SU-DHL-6 (cell line): ENCODE results near the gene PIP4K2B.
A peak's percentile ranks its signal among the peaks of the same experiment; 100 is the strongest.

Experiments used
- H2AFZ ChIP-seq: fragments of 200-600 bp; sonication (generic); 2 replicates; pipeline ENCODE4 v1.6.1; 2014; ENCODE audit warnings: low read depth, mild to moderate bottlenecking, moderate library complexity, mixed read lengths, antibody characterized with exemption, low read length; ENCODE audit not compliant: severe bottlenecking
- H3F3A ChIP-seq: fragments of 200-600 bp; shearing (Covaris generic); 2 replicates; pipeline ENCODE4 v1.6.0; 2016; ENCODE audit warnings: antibody characterized with exemption, mild to moderate bottlenecking; ENCODE audit not compliant: insufficient read depth
- H3K27ac ChIP-seq: fragments of 200-600 bp; sonication (generic); 2 replicates; pipeline ENCODE4 v1.5.1; 2016; ENCODE audit warnings: low read depth, mild to moderate bottlenecking, low read length, moderate library complexity, mixed read lengths
- H3K27me3 ChIP-seq: fragments of 200-600 bp; sonication (generic), shearing (Covaris generic); 2 replicates; pipeline ENCODE4 v1.6.0; 2014; ENCODE audit warnings: mild to moderate bottlenecking, low read length
- H3K36me3 ChIP-seq: fragments of 200-600 bp; sonication (generic); 2 replicates; pipeline ENCODE4 v1.6.1; 2014; ENCODE audit warnings: mild to moderate bottlenecking, low read length, mixed read lengths
- H3K4me2 ChIP-seq: fragments of 300-600, 200-600 bp; shearing (Covaris generic), sonication (generic); 2 replicates; pipeline ENCODE4 v1.6.0; 2014; ENCODE audit warnings: low read length, low read depth, mild to moderate bottlenecking; ENCODE audit not compliant: poor library complexity, severe bottlenecking
- H3K4me3 ChIP-seq: fragments of 200-600 bp; sonication (generic); 2 replicates; pipeline ENCODE4 v1.5.1; 2014; ENCODE audit warnings: antibody characterized with exemption, low read length, mild to moderate bottlenecking, mixed read lengths; ENCODE audit not compliant: insufficient read depth, poor library complexity, severe bottlenecking
- H3K79me2 ChIP-seq: fragments of 200-600 bp; sonication (generic); 2 replicates; pipeline ENCODE4 v1.6.1; 2014; ENCODE audit warnings: mild to moderate bottlenecking, low read length, moderate library complexity; ENCODE audit not compliant: insufficient read depth
- H3K9ac ChIP-seq: fragments of 200-600 bp; sonication (generic); 2 replicates; pipeline ENCODE4 v1.7.0; 2014; ENCODE audit warnings: mild to moderate bottlenecking, low read length
- H3K9me2 ChIP-seq: fragments of 200-600 bp; sonication (generic); replicated peaks from 2 replicates; pipeline ENCODE4 v1.6.1; 2014; ENCODE audit warnings: low read length; ENCODE audit not compliant: insufficient read depth
- H3K9me3 ChIP-seq: fragments of 200-600 bp; sonication (generic); 2 replicates; pipeline ENCODE4 v1.6.1; 2014; ENCODE audit warnings: low read length, mixed read lengths; ENCODE audit not compliant: insufficient read depth
- H4K20me1 ChIP-seq: fragments of 200-600 bp; sonication (generic); 2 replicates; pipeline ENCODE4 v1.6.1; 2014; ENCODE audit warnings: low read depth, mild to moderate bottlenecking, antibody characterized with exemption, low read length, moderate library complexity, mixed read lengths
- EZH2phosphoT487 ChIP-seq: fragments of 200-600 bp; sonication (generic), shearing (Covaris generic); conservative IDR thresholded peaks from 2 replicates; pipeline ENCODE4 v1.6.1; 2018; ENCODE audit warnings: mild to moderate bottlenecking, antibody characterized with exemption, low read length, moderate library complexity, mixed read lengths
- TF ChIP-seq, protein P1 (sequence below): fragments of 200-600 bp; sonication (generic); IDR thresholded peaks from one replicate; pipeline ENCODE4 v1.5.1; 2017; ENCODE audit warnings: antibody characterized with exemption, mild to moderate bottlenecking, low read length, moderate library complexity; ENCODE audit not compliant: insufficient read depth, poor library complexity, severe bottlenecking

Gene PIP4K2B

GRCh38 chr17:38746849-38747462 lies 52.4 kb downstream of the PIP4K2B start:
- Histone ChIP-seq H3K4me2 (peak overlapping the region; percentile 58), H3K9ac (peak overlapping the region; percentile 45), H3K9me3 (no peaks in the 10 kb centered on the region), H3K27me3 (no peaks in the 10 kb centered on the region), H3K27ac (no peak overlapping the region), H2AFZ (peak overlapping the region; percentile 15), H3K36me3 (no peaks in the 10 kb centered on the region), H3K9me2 (no peaks in the 10 kb centered on the region), H3K79me2 (no peaks in the 10 kb centered on the region), H4K20me1 (no peaks in the 10 kb centered on the region), H3K4me3 (peak overlapping the region; percentile 48), H3F3A (0 out of 2 replicates have a peak, but pooled peaks cover 9% of the 10 kb centered on the region)
- no peak for TF ChIP-seq EZH2phosphoT487
- TF ChIP-seq, protein P1, sequence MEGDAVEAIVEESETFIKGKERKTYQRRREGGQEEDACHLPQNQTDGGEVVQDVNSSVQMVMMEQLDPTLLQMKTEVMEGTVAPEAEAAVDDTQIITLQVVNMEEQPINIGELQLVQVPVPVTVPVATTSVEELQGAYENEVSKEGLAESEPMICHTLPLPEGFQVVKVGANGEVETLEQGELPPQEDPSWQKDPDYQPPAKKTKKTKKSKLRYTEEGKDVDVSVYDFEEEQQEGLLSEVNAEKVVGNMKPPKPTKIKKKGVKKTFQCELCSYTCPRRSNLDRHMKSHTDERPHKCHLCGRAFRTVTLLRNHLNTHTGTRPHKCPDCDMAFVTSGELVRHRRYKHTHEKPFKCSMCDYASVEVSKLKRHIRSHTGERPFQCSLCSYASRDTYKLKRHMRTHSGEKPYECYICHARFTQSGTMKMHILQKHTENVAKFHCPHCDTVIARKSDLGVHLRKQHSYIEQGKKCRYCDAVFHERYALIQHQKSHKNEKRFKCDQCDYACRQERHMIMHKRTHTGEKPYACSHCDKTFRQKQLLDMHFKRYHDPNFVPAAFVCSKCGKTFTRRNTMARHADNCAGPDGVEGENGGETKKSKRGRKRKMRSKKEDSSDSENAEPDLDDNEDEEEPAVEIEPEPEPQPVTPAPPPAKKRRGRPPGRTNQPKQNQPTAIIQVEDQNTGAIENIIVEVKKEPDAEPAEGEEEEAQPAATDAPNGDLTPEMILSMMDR, result no peak

DNA sequence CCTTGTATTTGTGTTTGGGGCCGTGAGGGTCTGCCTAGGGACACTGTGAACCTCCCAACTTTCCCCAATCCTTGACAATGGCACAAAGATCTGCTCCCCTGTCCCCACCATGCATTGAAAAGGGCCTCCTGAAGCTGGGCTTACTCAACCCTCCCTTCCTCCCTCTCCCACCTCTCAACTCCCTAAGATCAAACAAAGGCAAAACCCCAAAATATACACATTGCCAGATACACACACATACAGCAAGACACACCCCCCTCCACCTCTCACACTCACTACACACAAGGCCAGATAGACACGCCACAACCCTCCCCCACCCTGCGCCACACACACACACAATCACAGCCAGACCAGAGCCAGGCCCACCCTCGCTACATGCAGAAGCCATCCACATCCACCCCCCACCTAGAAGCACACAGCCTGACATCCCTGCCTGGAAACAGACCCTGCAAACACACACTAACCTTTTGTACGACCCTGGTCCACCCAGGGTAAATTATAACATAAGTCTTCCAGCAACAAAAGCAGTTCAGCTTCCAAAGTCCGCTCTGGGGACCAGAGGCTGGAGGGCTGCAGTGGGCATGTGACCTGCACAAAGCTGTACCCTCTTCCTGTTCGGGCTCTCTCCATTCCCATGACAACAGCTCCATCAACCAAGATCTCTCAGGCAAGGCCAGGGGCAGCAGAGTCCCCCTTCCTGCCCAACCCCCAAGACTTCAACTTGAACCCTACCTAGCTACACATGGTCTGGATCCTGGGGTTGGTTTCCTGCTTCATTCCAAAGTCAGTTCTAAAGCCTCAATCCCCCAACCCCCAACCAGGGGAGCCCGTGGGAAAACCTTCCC lies 53.1 kb downstream of the PIP4K2B start:
- H3K9me3 ChIP-seq, result no peaks in the 10 kb centered on the region
- no peaks in the 10 kb centered on the region for H3K27me3 ChIP-seq
- peak overlapping the region; percentile 58 for H3K4me2 ChIP-seq
- H3K36me3 ChIP-seq, result no peaks in the 10 kb centered on the region
- 0 out of 2 replicates have a peak, but pooled peaks cover 6% of the 10 kb centered on the region for H3F3A ChIP-seq
- no peak overlapping the region for H3K4me3 ChIP-seq
- TF ChIP-seq EZH2phosphoT487, result no peak
- TF ChIP-seq, protein P1, result no peak
- no peaks in the 10 kb centered on the region for H4K20me1 ChIP-seq
- no peak overlapping the region for H3K27ac ChIP-seq
- H2AFZ ChIP-seq, result no peak overlapping the region
- no peaks in the 10 kb centered on the region for H3K9me2 ChIP-seq
- no peaks in the 10 kb centered on the region for H3K79me2 ChIP-seq
- no peak overlapping the region for H3K9ac ChIP-seq

DNA sequence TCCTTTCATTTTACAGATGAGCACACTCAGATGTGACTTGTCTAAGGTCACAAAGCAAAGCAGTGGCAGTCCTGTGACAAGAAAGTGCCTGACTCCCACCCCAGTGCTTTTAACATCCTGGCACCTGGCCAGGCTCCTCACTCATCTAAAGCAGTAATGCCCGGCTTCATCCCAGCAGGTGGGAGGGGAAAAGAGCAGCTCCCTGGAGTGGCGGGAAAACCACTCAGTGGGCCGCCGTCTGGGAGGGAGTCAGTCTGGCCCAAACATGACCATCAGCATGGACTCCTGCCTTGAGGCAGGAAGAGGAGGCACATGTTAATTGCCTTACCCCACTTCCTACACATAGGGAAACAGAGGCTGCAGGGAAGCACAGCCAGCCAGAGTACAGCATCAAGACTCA lies 53.8 kb downstream of the PIP4K2B start:
- H2AFZ ChIP-seq, result no peak overlapping the region
- no peaks in the 10 kb centered on the region for H3K9me3 ChIP-seq
- H3F3A ChIP-seq, result 0 out of 2 replicates have a peak, but pooled peaks cover under 1% of the 10 kb centered on the region
- no peaks in the 10 kb centered on the region for H3K9me2 ChIP-seq
- H3K79me2 ChIP-seq, result no peaks in the 10 kb centered on the region
- TF ChIP-seq EZH2phosphoT487, result no peak
- TF ChIP-seq, protein P1, result no peak
- H3K27me3 ChIP-seq, result no peaks in the 10 kb centered on the region
- H4K20me1 ChIP-seq, result no peaks in the 10 kb centered on the region
- no peaks in the 10 kb centered on the region for H3K36me3 ChIP-seq
- H3K4me3 ChIP-seq, result no peak overlapping the region
- H3K27ac ChIP-seq, result no peak overlapping the region
- no peak overlapping the region for H3K4me2 ChIP-seq
- H3K9ac ChIP-seq, result no peak overlapping the region
